IMR-90 (cell line): ENCODE results near the gene TEX36. TPM values are rescaled to one million over a fixed set of nuclear protein-coding genes. Genes with fewer than 3 reads are reported as not detected.

Experiments used
- ATAC-seq: fragments of 200-7000 bp; cut with Tn5 transposase; 2 replicates; pipeline ENCODE4 v1.9.1; 2020; ENCODE audit warnings: low read depth, mild to moderate bottlenecking, moderate library complexity
- BruUV-seq: library from RNA; stranded (reverse); fragments of 400-500 nt; replicated peaks from 2 replicates; lab custom pipeline; 2021; lab: Mats Ljungman, UMichigan
- CTCF ChIA-PET: fragments of 300-600 bp; formaldehyde crosslinking; extraction: SDS; loops from one replicate; lab custom pipeline; 2021; ENCODE audit warnings: antibody characterized with exemption; lab: Yijun Ruan, JAX
- POLR2A ChIA-PET: fragments of 300-600 bp; sonication (Branson Sonifier 250); formaldehyde crosslinking; loops from one replicate; lab custom pipeline; 2022; ENCODE audit warnings: antibody characterized with exemption; ENCODE audit not compliant: unreplicated experiment; lab: Charles Lee
- DNase-seq: peaks from one replicate; pipeline ENCODE4 v3.0.0; 2013
- H2AFZ ChIP-seq: replicated peaks from 2 replicates; pipeline ENCODE3; 2013; ENCODE audit warnings: low read length, mild to moderate bottlenecking; ENCODE audit not compliant: poor library complexity
- H2AK5ac ChIP-seq: 2 replicates; pipeline ENCODE4 v1.6.1; 2013; ENCODE audit warnings: low read depth, low read length, inconsistent platforms
- H2AK9ac ChIP-seq: replicated peaks from 2 replicates; pipeline ENCODE3; 2013; ENCODE audit warnings: mild to moderate bottlenecking, low read depth, low read length, moderate library complexity; ENCODE audit not compliant: poor library complexity
- H2BK120ac ChIP-seq: 2 replicates; pipeline ENCODE4 v1.6.1; 2013; ENCODE audit warnings: low read depth, low read length, inconsistent platforms
- H2BK15ac ChIP-seq: 3 replicates; pipeline ENCODE4 v1.6.1; 2013; ENCODE audit warnings: low read depth, low read length, inconsistent platforms
- H2BK20ac ChIP-seq: 2 replicates; pipeline ENCODE4 v1.6.1; 2013; ENCODE audit warnings: low read depth, mild to moderate bottlenecking, inconsistent platforms, low read length, moderate library complexity
- H2BK5ac ChIP-seq: 2 replicates; pipeline ENCODE4 v1.6.1; 2013; ENCODE audit warnings: mild to moderate bottlenecking, low read depth, low read length, inconsistent platforms; ENCODE audit not compliant: poor library complexity, severe bottlenecking
- H3K14ac ChIP-seq: replicated peaks from 2 replicates; pipeline ENCODE4 v1.6.1; 2013; ENCODE audit warnings: low read depth, low read length, inconsistent platforms
- H3K18ac ChIP-seq: 2 replicates; pipeline ENCODE4 v1.6.1; 2013; ENCODE audit warnings: low read depth, low read length, control low read depth
- H3K23ac ChIP-seq: 2 replicates; pipeline ENCODE4 v1.6.1; 2013; ENCODE audit warnings: low read depth, low read length, inconsistent platforms
- H3K27ac ChIP-seq: 2 replicates; pipeline ENCODE4 v1.5.1; 2013; ENCODE audit warnings: mild to moderate bottlenecking, control low read depth, low read length; ENCODE audit not compliant: insufficient read depth
- H3K27me3 ChIP-seq: 2 replicates; pipeline ENCODE4 v1.6.1; 2013; ENCODE audit warnings: low read length; ENCODE audit not compliant: control insufficient read depth, insufficient read depth
- H3K36me3 ChIP-seq: 2 replicates; pipeline ENCODE4 v1.6.1; 2013; ENCODE audit warnings: low read length, mixed read lengths; ENCODE audit not compliant: control insufficient read depth, insufficient read depth
- H3K4ac ChIP-seq: 2 replicates; pipeline ENCODE4 v1.6.1; 2013; ENCODE audit warnings: low read depth, low read length, inconsistent platforms
- H3K4me1 ChIP-seq: 2 replicates; pipeline ENCODE4 v1.6.1; 2013; ENCODE audit warnings: low read length, mixed read lengths; ENCODE audit not compliant: control insufficient read depth, insufficient read depth
- H3K4me2 ChIP-seq: 2 replicates; pipeline ENCODE4 v1.6.1; 2013; ENCODE audit warnings: low read depth, mild to moderate bottlenecking, control low read depth, low read length, moderate library complexity
- H3K4me3 ChIP-seq: 2 replicates; pipeline ENCODE4 v1.5.1; 2013; ENCODE audit warnings: low read depth, mild to moderate bottlenecking, control low read depth, low read length, moderate library complexity; ENCODE audit not compliant: insufficient read depth
- H3K56ac ChIP-seq: 2 replicates; pipeline ENCODE4 v1.6.1; 2013; ENCODE audit warnings: low read length, inconsistent platforms; ENCODE audit not compliant: insufficient read depth; ENCODE audit errors: extremely low read depth
- H3K79me1 ChIP-seq, 2 experiments: 2 replicates each; pipeline ENCODE4 v1.6.1; 2013; ENCODE audit warnings: low read length in 2 of 2, inconsistent platforms in 1 of 2, low read depth in 1 of 2
- H3K9ac ChIP-seq: 2 replicates; pipeline ENCODE4 v1.6.1; 2013; ENCODE audit warnings: low read depth, low read length, control low read depth
- H3K9me1 ChIP-seq: 2 replicates; pipeline ENCODE4 v1.6.1; 2013; ENCODE audit warnings: low read length, inconsistent platforms; ENCODE audit not compliant: insufficient read depth
- H3K9me3 ChIP-seq: 2 replicates; pipeline ENCODE4 v1.6.1; 2013; ENCODE audit warnings: low read length; ENCODE audit not compliant: control insufficient read depth, insufficient read depth
- H4K20me1 ChIP-seq: 2 replicates; pipeline ENCODE4 v1.6.1; 2013; ENCODE audit warnings: low read length, inconsistent platforms; ENCODE audit not compliant: insufficient read depth
- H4K5ac ChIP-seq: 2 replicates; pipeline ENCODE4 v1.6.1; 2013; ENCODE audit warnings: mild to moderate bottlenecking, low read depth, low read length, control low read depth
- H4K8ac ChIP-seq, 2 experiments: 2 replicates each; pipeline ENCODE4 v1.6.1; 2013; ENCODE audit warnings: low read depth in 2 of 2, low read length in 2 of 2, control low read depth in 1 of 2, inconsistent platforms in 1 of 2
- H4K91ac ChIP-seq: 2 replicates; pipeline ENCODE4 v1.6.1; 2013; ENCODE audit warnings: low read depth, low read length, inconsistent platforms; ENCODE audit not compliant: insufficient read depth
- BHLHE40 ChIP-seq: fragments of 150-350 bp; IDR thresholded peaks from 2 replicates; pipeline ENCODE4 v1.6.1; 2016; ENCODE audit warnings: mild to moderate bottlenecking, low read depth, low read length
- CEBPB ChIP-seq: IDR thresholded peaks from 2 replicates; pipeline ENCODE4 v1.6.1; 2012; ENCODE audit warnings: low read depth, low read length, improper control_type of control experiment
- CHD1 ChIP-seq: IDR thresholded peaks from 2 replicates; pipeline ENCODE4 v1.6.1; 2012; ENCODE audit warnings: low read depth, low read length, improper control_type of control experiment
- FOS ChIP-seq: fragments of 150-350 bp; IDR thresholded peaks from 2 replicates; pipeline ENCODE4 v1.6.1; 2016; ENCODE audit warnings: low read depth, low read length
- MAFK ChIP-seq: IDR thresholded peaks from 2 replicates; pipeline ENCODE4 v1.6.1; 2012; ENCODE audit warnings: low read depth, low read length, improper control_type of control experiment
- MAZ ChIP-seq: IDR thresholded peaks from 2 replicates; pipeline ENCODE4 v1.6.1; 2012; ENCODE audit warnings: low read depth, mild to moderate bottlenecking, low read length, improper control_type of control experiment, moderate library complexity, borderline replicate concordance
- MXI1 ChIP-seq: IDR thresholded peaks from 2 replicates; pipeline ENCODE4 v1.6.1; 2012; ENCODE audit warnings: low read depth, mild to moderate bottlenecking, low read length, moderate library complexity, borderline replicate concordance
- NFE2L2 ChIP-seq: fragments of 150-350 bp; IDR thresholded peaks from 2 replicates; pipeline ENCODE4 v1.6.1; 2016; ENCODE audit warnings: low read depth, mild to moderate bottlenecking, low read length
- POLR2A ChIP-seq: IDR thresholded peaks from 2 replicates; pipeline ENCODE4 v1.6.1; 2012; ENCODE audit warnings: mild to moderate bottlenecking, low read depth, low read length
- RAD21 ChIP-seq: IDR thresholded peaks from 2 replicates; pipeline ENCODE4 v1.6.1; 2012; ENCODE audit warnings: low read length, improper control_type of control experiment
- SMC3 ChIP-seq: fragments of 150-350 bp; IDR thresholded peaks from 2 replicates; pipeline ENCODE4 v1.6.1; 2016; ENCODE audit warnings: low read depth, mild to moderate bottlenecking, antibody characterized with exemption, low read length, moderate library complexity
- WGBS, 2 experiments: methylation state at CpG; one replicate each; pipeline versions ENCODE4 v1.1.5 to v1.1.7; 2013; ENCODE audit warnings: missing lambda C conversion rate in 2 of 2; ENCODE audit not compliant: insufficient read length in 1 of 2; ENCODE audit errors: extremely low coverage in 2 of 2; 5-methylcytosine and 5-hydroxymethylcytosine counted together
- dilution Hi-C: fragments of 300-500 bp; cut with HindIII; formaldehyde crosslinking; loops from one replicate; pipeline ENCODE4 v1.14.3; 2018; ENCODE audit warnings: low sequenced_read_pairs; ENCODE audit not compliant: unreplicated experiment
- in situ Hi-C: fragments of 300-500 bp; cut with MboI; formaldehyde crosslinking; loops from 3 replicates; pipeline ENCODE4 v1.14.3; 2019; ENCODE audit warnings: low sequenced_read_pairs, inconsistent platforms, mixed read lengths
- intact Hi-C: fragments of 100-400 bp; cut with micrococcal nuclease; formaldehyde crosslinking; loops from 2 replicates; pipeline ENCODE4 v1.10.0; 2022
- polyA plus RNA-seq, 3 experiments: library from polyadenylated mRNA; depleted of rRNA; stranded (reverse); fragments of >200 nt; gene quantifications; 2 replicates each; pipeline ENCODE4 v1.2.3, GENCODE V29; 2012; ENCODE audit warnings: low replicate concordance in 1 of 3
- total RNA-seq: library from RNA; depleted of rRNA; stranded (reverse); fragments of >200 nt; gene quantifications from 2 replicates; pipeline ENCODE4 v1.2.3, GENCODE V29; 2012
- TF ChIP-seq, protein P1 (sequence below): fragments of 150-350 bp; IDR thresholded peaks from 2 replicates; pipeline ENCODE4 v1.6.1; 2017; ENCODE audit warnings: mild to moderate bottlenecking, antibody characterized with exemption, low read length, low read depth
- TF ChIP-seq, protein P2 (sequence below): conservative IDR thresholded peaks from 2 replicates; pipeline ENCODE4 v1.5.1; 2012; ENCODE audit warnings: mild to moderate bottlenecking, low read depth, low read length, improper control_type of control experiment
- TF ChIP-seq, protein P3 (sequence below): fragments of 150-350 bp; IDR thresholded peaks from 2 replicates; pipeline ENCODE4 v1.6.1; 2016; ENCODE audit warnings: low read depth, mild to moderate bottlenecking, low read length, moderate library complexity, borderline replicate concordance

The TEX36 gene
- total and polyA plus RNA-seq, 2 of the 4 experiments (the other 2 are of a cell fraction), result not detected

- no peaks in the 10 kb centered on the region; the same call in 1 of the 2 replicates for H3K9me1 ChIP-seq
- H3K27ac ChIP-seq, result no peak overlapping the region
- no CpG with 5 or more reads among the region's 8 CpGs for WGBS, 2 experiments
- no peak overlapping the region for H3K18ac ChIP-seq
- H3K79me1 ChIP-seq, result no peaks in the 10 kb centered on the region
- no peak overlapping the region for H4K8ac ChIP-seq
- no peak overlapping the region for H3K56ac ChIP-seq
- DNase-seq, result no peak
- H3K4me1 ChIP-seq, result no peaks in the 10 kb centered on the region
- no peak overlapping the region for H3K23ac ChIP-seq
- no peaks in the 10 kb centered on the region for H4K20me1 ChIP-seq
- no peak overlapping the region for H2AFZ ChIP-seq
- no peaks in the 10 kb centered on the region for H3K9me3 ChIP-seq
- BruUV-seq, result no TSS peak
- no peak overlapping the region for H4K5ac ChIP-seq
- ATAC-seq, result no peak
- H3K4me2 ChIP-seq, result no peak overlapping the region
- H4K91ac ChIP-seq, result no peak overlapping the region
- H2BK15ac ChIP-seq, result no peak overlapping the region
- in situ Hi-C loops (no loop called here), dilution Hi-C loops (no loop called here), intact Hi-C loops (no loop called here)
- H2AK9ac ChIP-seq, result no peak overlapping the region
- no peak overlapping the region for H3K14ac ChIP-seq
- H3K36me3 ChIP-seq, result no peaks in the 10 kb centered on the region
- H3K9ac ChIP-seq, result no peak overlapping the region
- TF ChIP-seq FOS (no peak), CEBPB (no peak), MXI1 (no peak), BHLHE40 (no peak), MAZ (no peak), CHD1 (no peak), NFE2L2 (no peak), POLR2A (no peak), SMC3 (no peak), RAD21 (no peak), MAFK (no peak)
- TF ChIP-seq, protein P1, sequence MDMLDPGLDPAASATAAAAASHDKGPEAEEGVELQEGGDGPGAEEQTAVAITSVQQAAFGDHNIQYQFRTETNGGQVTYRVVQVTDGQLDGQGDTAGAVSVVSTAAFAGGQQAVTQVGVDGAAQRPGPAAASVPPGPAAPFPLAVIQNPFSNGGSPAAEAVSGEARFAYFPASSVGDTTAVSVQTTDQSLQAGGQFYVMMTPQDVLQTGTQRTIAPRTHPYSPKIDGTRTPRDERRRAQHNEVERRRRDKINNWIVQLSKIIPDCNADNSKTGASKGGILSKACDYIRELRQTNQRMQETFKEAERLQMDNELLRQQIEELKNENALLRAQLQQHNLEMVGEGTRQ, result no peak
- TF ChIP-seq, protein P2, sequence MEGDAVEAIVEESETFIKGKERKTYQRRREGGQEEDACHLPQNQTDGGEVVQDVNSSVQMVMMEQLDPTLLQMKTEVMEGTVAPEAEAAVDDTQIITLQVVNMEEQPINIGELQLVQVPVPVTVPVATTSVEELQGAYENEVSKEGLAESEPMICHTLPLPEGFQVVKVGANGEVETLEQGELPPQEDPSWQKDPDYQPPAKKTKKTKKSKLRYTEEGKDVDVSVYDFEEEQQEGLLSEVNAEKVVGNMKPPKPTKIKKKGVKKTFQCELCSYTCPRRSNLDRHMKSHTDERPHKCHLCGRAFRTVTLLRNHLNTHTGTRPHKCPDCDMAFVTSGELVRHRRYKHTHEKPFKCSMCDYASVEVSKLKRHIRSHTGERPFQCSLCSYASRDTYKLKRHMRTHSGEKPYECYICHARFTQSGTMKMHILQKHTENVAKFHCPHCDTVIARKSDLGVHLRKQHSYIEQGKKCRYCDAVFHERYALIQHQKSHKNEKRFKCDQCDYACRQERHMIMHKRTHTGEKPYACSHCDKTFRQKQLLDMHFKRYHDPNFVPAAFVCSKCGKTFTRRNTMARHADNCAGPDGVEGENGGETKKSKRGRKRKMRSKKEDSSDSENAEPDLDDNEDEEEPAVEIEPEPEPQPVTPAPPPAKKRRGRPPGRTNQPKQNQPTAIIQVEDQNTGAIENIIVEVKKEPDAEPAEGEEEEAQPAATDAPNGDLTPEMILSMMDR, result no peak
- TF ChIP-seq, protein P3, sequence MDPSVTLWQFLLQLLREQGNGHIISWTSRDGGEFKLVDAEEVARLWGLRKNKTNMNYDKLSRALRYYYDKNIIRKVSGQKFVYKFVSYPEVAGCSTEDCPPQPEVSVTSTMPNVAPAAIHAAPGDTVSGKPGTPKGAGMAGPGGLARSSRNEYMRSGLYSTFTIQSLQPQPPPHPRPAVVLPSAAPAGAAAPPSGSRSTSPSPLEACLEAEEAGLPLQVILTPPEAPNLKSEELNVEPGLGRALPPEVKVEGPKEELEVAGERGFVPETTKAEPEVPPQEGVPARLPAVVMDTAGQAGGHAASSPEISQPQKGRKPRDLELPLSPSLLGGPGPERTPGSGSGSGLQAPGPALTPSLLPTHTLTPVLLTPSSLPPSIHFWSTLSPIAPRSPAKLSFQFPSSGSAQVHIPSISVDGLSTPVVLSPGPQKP, result no peak
- no peaks in the 10 kb centered on the region for H3K27me3 ChIP-seq
- POLR2A ChIA-PET, result no interaction called here
- no peak overlapping the region for H3K4me3 ChIP-seq
- H3K4ac ChIP-seq, result no peak overlapping the region
- no peak overlapping the region for H2BK120ac ChIP-seq
- CTCF ChIA-PET, result no interaction called here
- H2AK5ac ChIP-seq, result no peak overlapping the region
- H2BK5ac ChIP-seq, result no peak overlapping the region
- H2BK20ac ChIP-seq, result no peak overlapping the region
Measured at GRCh38 chr10:125608474-125608873, 74.5 kb downstream of the TEX36 start.
